HCT116 (cell line): ENCODE results near the gene CHAF1B. TPM values are rescaled to one million over a fixed set of nuclear protein-coding genes. Genes with fewer than 3 reads are reported as not detected.

Experiments used
- ATAC-seq: fragments of 200-7000 bp; cut with Tn5 transposase; 2 replicates; pipeline ENCODE4 v1.9.1; 2020; ENCODE audit warnings: mild to moderate bottlenecking, moderate library complexity
- BruUV-seq: library from RNA; stranded (reverse); fragments of 400-500 nt; replicated peaks from 2 replicates; lab custom pipeline; 2021; lab: Mats Ljungman, UMichigan
- CTCF ChIA-PET: fragments of 300-600 bp; sonication (Branson Sonifier 250); formaldehyde crosslinking; loops from one replicate; lab custom pipeline; 2021; ENCODE audit warnings: antibody characterized with exemption; lab: Charles Lee
- POLR2A ChIA-PET: fragments of 300-600, 350-600 bp; sonication (Branson Sonifier 250); formaldehyde crosslinking; loops from one replicate; lab custom pipeline; 2021; ENCODE audit warnings: antibody characterized with exemption; lab: Charles Lee
- RAD21 ChIA-PET, 2 experiments: fragments of 300-600 bp; sonication (Branson Sonifier 250); formaldehyde crosslinking; loops; one replicate each; lab custom pipeline; 2023; ENCODE audit warnings: low total read pairs in 2 of 2; ENCODE audit not compliant: uncharacterized antibody in 2 of 2, unreplicated experiment in 2 of 2, low non-redundant PET in 1 of 2; lab: Charles Lee
- DNase-seq: peaks from one replicate; pipeline ENCODE4 v3.0.0-alpha.2; 2010; ENCODE audit warnings: low read depth, low spot score
- H2AFZ ChIP-seq: fragments of 200-600 bp; shearing (Covaris generic), sonication (generic); 2 replicates; pipeline ENCODE4 v1.6.1; 2017; ENCODE audit warnings: low read depth, mixed run types, mixed read lengths, antibody characterized with exemption, low read length; ENCODE audit not compliant: poor library complexity, severe bottlenecking
- H3K27ac ChIP-seq: 2 replicates; pipeline ENCODE4 v1.5.1; 2012; ENCODE audit warnings: low read depth, low read length
- H3K27me3 ChIP-seq: fragments of 200-600 bp; sonication (generic); 2 replicates; pipeline ENCODE4 v1.6.1; 2016; ENCODE audit warnings: mixed run types, low read length, mixed read lengths; ENCODE audit not compliant: insufficient read depth
- H3K36me3 ChIP-seq, 2 experiments: fragments of 200-500 bp in 1 of 2; fragments of 200-600 bp in 1 of 2; sonication (Bioruptor generic) in 1 of 2; sonication (generic) in 1 of 2; 2 replicates each; pipeline versions ENCODE4 v1.5.1 to v1.6.1; 2014 to 2016; ENCODE audit warnings: low read length in 2 of 2, inconsistent platforms in 1 of 2, mixed read lengths in 1 of 2, mixed run types in 1 of 2; ENCODE audit not compliant: insufficient read depth in 2 of 2, control insufficient read depth in 1 of 2
- H3K4me1 ChIP-seq, 2 experiments: fragments of 200-600 bp in 1 of 2; sonication (generic) in 1 of 2; 2 replicates each; pipeline versions ENCODE4 v1.5.1 to v1.6.1; 2012 to 2017; ENCODE audit warnings: low read length in 2 of 2, inconsistent platforms in 1 of 2, mild to moderate bottlenecking in 1 of 2, mixed read lengths in 1 of 2, mixed run types in 1 of 2, moderate library complexity in 1 of 2; ENCODE audit not compliant: insufficient read depth in 2 of 2, control insufficient read depth in 1 of 2
- H3K4me2 ChIP-seq: fragments of 200-600 bp; sonication (generic); 2 replicates; pipeline ENCODE4 v1.6.1; 2017; ENCODE audit warnings: mixed run types, low read length, mixed read lengths
- H3K4me3 ChIP-seq, 2 experiments: fragments of 200-600 bp in 1 of 2; sonication (generic) in 1 of 2; replicated peaks in 1 of 2; 2 replicates each; pipeline ENCODE4 v1.5.1; 2011 to 2016; ENCODE audit warnings: low read length in 2 of 2, control low read depth in 1 of 2, low read depth in 1 of 2, mild to moderate bottlenecking in 1 of 2, mixed read lengths in 1 of 2, mixed run types in 1 of 2
- H3K79me2 ChIP-seq: fragments of 200-600 bp; sonication (generic); 2 replicates; pipeline ENCODE4 v1.6.1; 2017; ENCODE audit warnings: mild to moderate bottlenecking, mixed run types, low read length, moderate library complexity, mixed read lengths; ENCODE audit not compliant: insufficient read depth
- H3K9ac ChIP-seq: fragments of 200-600 bp; sonication (generic); 2 replicates; pipeline ENCODE4 v1.6.1; 2016; ENCODE audit warnings: low read length, mixed read lengths
- H3K9me2 ChIP-seq: fragments of 200-600 bp; sonication (generic), shearing (Covaris generic); 2 replicates; pipeline ENCODE4 v1.6.1; 2017; ENCODE audit warnings: mixed run types, mild to moderate bottlenecking, moderate library complexity; ENCODE audit not compliant: insufficient read depth
- H3K9me3 ChIP-seq, 2 experiments: fragments of 200-500 bp in 1 of 2; fragments of 200-600 bp in 1 of 2; sonication (Bioruptor generic) in 1 of 2; sonication (generic) in 1 of 2; 2 replicates each; pipeline ENCODE4 v1.6.1; 2014 to 2017; ENCODE audit warnings: low read length in 2 of 2, mixed read lengths in 2 of 2, inconsistent platforms in 1 of 2, low read depth in 1 of 2, mild to moderate bottlenecking in 1 of 2, mixed run types in 1 of 2, moderate library complexity in 1 of 2; ENCODE audit not compliant: control insufficient read depth in 1 of 2, insufficient read depth in 1 of 2
- H4K20me1 ChIP-seq: fragments of 200-600 bp; sonication (generic), shearing (Covaris generic); 2 replicates; pipeline ENCODE4 v1.6.1; 2017; ENCODE audit warnings: mixed run types, mild to moderate bottlenecking, moderate library complexity; ENCODE audit not compliant: insufficient read depth
- ELF1 ChIP-seq: IDR thresholded peaks from 2 replicates; pipeline ENCODE4 v1.6.1; 2012; ENCODE audit warnings: low read depth, borderline replicate concordance
- POLR2A ChIP-seq: IDR thresholded peaks from 2 replicates; pipeline ENCODE4 v1.7.0; 2011; ENCODE audit warnings: borderline replicate concordance; ENCODE audit not compliant: insufficient read depth, insufficient read length; ENCODE audit errors: extremely low read depth
- POLR2AphosphoS5 ChIP-seq: IDR thresholded peaks from 2 replicates; pipeline ENCODE4 v1.6.1; 2011; ENCODE audit warnings: mild to moderate bottlenecking, low read depth, low read length, moderate library complexity
- RAD21 ChIP-seq: IDR thresholded peaks from 2 replicates; pipeline ENCODE4 v1.6.1; 2012; ENCODE audit warnings: low read depth, mild to moderate bottlenecking
- SIN3A ChIP-seq: IDR thresholded peaks from 2 replicates; pipeline ENCODE4 v1.6.1; 2012; ENCODE audit warnings: low read depth
- SP1 ChIP-seq: IDR thresholded peaks from 2 replicates; pipeline ENCODE4 v1.6.1; 2012; ENCODE audit warnings: low read depth
- SRF ChIP-seq: IDR thresholded peaks from 2 replicates; pipeline ENCODE4 v1.6.1; 2012; ENCODE audit warnings: low read depth
- TCF7L2 ChIP-seq: IDR thresholded peaks from 2 replicates; pipeline ENCODE4 v1.7.0; 2011; ENCODE audit warnings: borderline replicate concordance, inconsistent platforms; ENCODE audit not compliant: insufficient read depth, insufficient read length; ENCODE audit errors: extremely low read depth
- ZNF274 ChIP-seq: fragments of 200-500 bp; sonication (Bioruptor generic); IDR thresholded peaks from 2 replicates; pipeline ENCODE4 v1.6.1; 2014; ENCODE audit warnings: mild to moderate bottlenecking, low read depth, low read length, inconsistent platforms
- intact Hi-C: fragments of 100-400 bp; cut with micrococcal nuclease; formaldehyde crosslinking; loops from 2 replicates; pipeline ENCODE4 v1.10.0; 2022
- total RNA-seq: library from RNA; stranded (reverse); gene quantifications from one replicate; pipeline ENCODE4 v1.2.1, GENCODE V29; 2021; ENCODE audit not compliant: unreplicated experiment
- TF ChIP-seq, protein P1 (sequence below): IDR thresholded peaks from 2 replicates; pipeline ENCODE4 v1.6.1; 2012

The CHAF1B gene
- total RNA-seq, 1 experiment from 2014 or later = 26.1 TPM

- no peak for TF ChIP-seq SIN3A
- no peak for TF ChIP-seq ELF1
- no peak for TF ChIP-seq POLR2AphosphoS5
- no peak for TF ChIP-seq TCF7L2
- ATAC-seq (no peak), DNase-seq (no peak)
- Histone ChIP-seq H3K27ac (no peak overlapping the region), H2AFZ (no peak overlapping the region), H3K9ac (no peak overlapping the region), H3K4me2 (no peak overlapping the region), H4K20me1 (no peaks in the 10 kb centered on the region), H3K36me3 (peaks cover 32 to 49% of the 10 kb centered on the region in 2 experiments; a peak in 3 of 4 replicates), H3K27me3 (no peaks in the 10 kb centered on the region), H3K9me3 (no peaks in the 10 kb centered on the region), H3K4me1 (no peaks in the 10 kb centered on the region), H3K4me3 (no peak overlapping the region), H3K79me2 (no peaks in the 10 kb centered on the region), H3K9me2 (no peaks in the 10 kb centered on the region)
- ChIA-PET POLR2A (interaction anchor here (0.6 kb wide), 1 partner anchor 34 kb away, joined by 3 read pairs; no protein-coding TSS in a partner anchor), CTCF (no interaction called here), RAD21 (no interaction called here)
- BruUV-seq = no TSS peak
- intact Hi-C loops = no loop called here
Measured at GRCh38 chr21:36347278-36347961, 37.8 kb upstream of the CHAF1B start.

DNA sequence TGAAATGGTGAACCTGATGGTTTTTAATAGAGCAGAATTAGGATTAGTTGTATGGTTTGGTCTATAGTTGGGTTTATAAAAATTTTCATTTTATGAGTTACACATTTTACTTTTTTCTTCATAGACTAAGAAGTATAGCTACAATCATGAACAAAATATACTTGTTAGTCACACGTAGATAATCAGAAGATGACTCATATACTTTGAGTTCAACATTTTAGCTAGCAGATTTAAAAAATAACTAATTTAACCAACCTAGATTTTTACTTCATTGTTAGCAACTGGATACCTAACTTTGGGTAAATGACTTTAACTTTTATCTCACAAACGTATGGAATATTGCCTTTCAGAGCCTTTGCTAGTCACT lies 37.2 kb upstream of the CHAF1B start:
- intact Hi-C loops = no loop called here
- RAD21 ChIA-PET = no interaction called here
- no peaks in the 10 kb centered on the region for H3K4me1 ChIP-seq
- no peak overlapping the region for H3K4me2 ChIP-seq
- no peak overlapping the region for H2AFZ ChIP-seq
- no peaks in the 10 kb centered on the region for H3K79me2 ChIP-seq
- no peak overlapping the region for H3K9ac ChIP-seq
- H3K9me2 ChIP-seq = no peaks in the 10 kb centered on the region
- H3K4me3 ChIP-seq = no peak overlapping the region
- CTCF ChIA-PET = no interaction called here
- TF ChIP-seq POLR2A (no peak), ZNF274 (no peak), RAD21 (no peak), SP1 (no peak), SRF (no peak)
- TF ChIP-seq, protein P1, sequence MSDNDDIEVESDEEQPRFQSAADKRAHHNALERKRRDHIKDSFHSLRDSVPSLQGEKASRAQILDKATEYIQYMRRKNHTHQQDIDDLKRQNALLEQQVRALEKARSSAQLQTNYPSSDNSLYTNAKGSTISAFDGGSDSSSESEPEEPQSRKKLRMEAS = no peak
- POLR2A ChIA-PET = no interaction called here
- ATAC-seq = no peak
- no peaks in the 10 kb centered on the region for H3K27me3 ChIP-seq
- H4K20me1 ChIP-seq = no peaks in the 10 kb centered on the region
- H3K27ac ChIP-seq = no peak overlapping the region
- no peaks in the 10 kb centered on the region for H3K9me3 ChIP-seq
- DNase-seq = no peak
- peaks cover 34 to 49% of the 10 kb centered on the region in 2 experiments; a peak in 3 of 4 replicates for H3K36me3 ChIP-seq
- TSS peak; percentile 11 for BruUV-seq
